ACC112 (cell line): ENCODE results near the gene PRIMA1.
"Not testable (repeated sequence)": the region's sequence is repeated elsewhere in the genome, so short reads cannot be mapped to it uniquely, and the experiment has no call there.

Experiments
- H2AFZ ChIP-seq: fragments of 200-600 bp; sonication (generic); one replicate; pipeline ENCODE4 v1.6.0; 2017; ENCODE audit warnings: antibody characterized with exemption, low read length; ENCODE audit not compliant: unreplicated experiment
- H3K27ac ChIP-seq: fragments of 200-600 bp; sonication (generic); 2 replicates; pipeline ENCODE4 v1.5.1; 2014; ENCODE audit warnings: low read depth, mild to moderate bottlenecking, antibody characterized with exemption, low read length, moderate library complexity
- H3K27me3 ChIP-seq: fragments of 200-600 bp; sonication (generic); 2 replicates; pipeline ENCODE4 v1.6.1; 2014; ENCODE audit warnings: mild to moderate bottlenecking, antibody characterized with exemption, low read length, moderate library complexity, mixed read lengths; ENCODE audit not compliant: insufficient read depth
- H3K36me3 ChIP-seq: fragments of 200-600 bp; sonication (generic); 2 replicates; pipeline ENCODE4 v1.6.1; 2016; ENCODE audit warnings: mild to moderate bottlenecking, antibody characterized with exemption, low read length, moderate library complexity, mixed read lengths; ENCODE audit not compliant: insufficient read depth
- H3K4me1 ChIP-seq: fragments of 200-600 bp; sonication (generic); one replicate; pipeline ENCODE4 v1.6.1; 2016; ENCODE audit warnings: low read length, mixed read lengths; ENCODE audit not compliant: insufficient read depth, unreplicated experiment, control insufficient read depth
- H3K4me3 ChIP-seq: fragments of 200-600 bp; sonication (generic); 2 replicates; pipeline ENCODE4 v1.5.1; 2014; ENCODE audit warnings: mild to moderate bottlenecking, low read depth, low read length
- H3K79me2 ChIP-seq: fragments of 200-600 bp; sonication (generic); one replicate; pipeline ENCODE4 v1.6.0; 2016; ENCODE audit warnings: low read length; ENCODE audit not compliant: control insufficient read depth, unreplicated experiment, insufficient read depth

PRIMA1 gene

DNA sequence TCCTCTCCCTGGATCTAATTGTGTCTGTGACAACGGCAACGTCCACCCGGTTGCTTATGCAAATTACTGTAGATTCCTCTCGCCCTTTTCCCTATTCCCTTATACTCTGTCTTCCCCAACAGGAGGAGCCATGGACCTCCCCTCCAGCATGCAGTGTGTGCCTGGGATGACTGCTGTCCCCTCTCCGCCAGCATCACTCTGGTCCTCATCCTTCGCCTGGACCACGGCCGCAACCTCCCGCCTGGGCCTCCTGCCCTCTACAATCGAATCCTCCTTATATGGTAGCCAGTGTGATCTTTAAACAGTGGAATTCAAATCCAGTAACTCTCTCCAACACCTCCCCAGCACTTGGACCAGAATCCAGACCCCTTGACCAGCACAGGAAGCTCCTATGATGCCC, 30.6 kb upstream of the PRIMA1 start:
- Histone ChIP-seq H3K79me2 (no peaks in the 10 kb centered on the region), H3K27ac (no peak overlapping the region), H2AFZ (no peak overlapping the region), H3K4me3 (no peak overlapping the region), H3K36me3 (no peaks in the 10 kb centered on the region), H3K27me3 (no peaks in the 10 kb centered on the region), H3K4me1 (no peaks in the 10 kb centered on the region)

DNA sequence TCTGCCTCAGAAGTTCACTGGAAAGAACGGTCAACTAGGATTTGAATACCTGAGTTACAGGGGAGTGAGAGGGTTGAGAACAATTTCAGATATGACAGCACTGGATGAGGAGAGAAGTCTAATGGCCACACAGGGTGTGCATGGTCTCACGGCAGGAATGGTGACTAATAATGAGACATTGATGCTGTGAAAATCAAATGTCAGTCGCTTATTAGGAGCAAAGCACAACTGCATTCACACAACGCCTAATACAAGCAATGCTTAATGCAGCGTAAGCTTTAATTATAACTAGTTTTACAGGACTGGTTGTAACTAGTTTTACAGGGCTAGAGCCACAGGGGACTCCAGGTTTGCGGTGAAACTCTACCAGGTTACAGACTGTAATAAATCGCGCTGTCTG, 23.4 kb upstream of the PRIMA1 start:
- Histone ChIP-seq H3K36me3 (no peaks in the 10 kb centered on the region), H3K4me1 (no peaks in the 10 kb centered on the region), H3K79me2 (no peaks in the 10 kb centered on the region), H3K27me3 (no peaks in the 10 kb centered on the region), H3K27ac (no peak overlapping the region), H3K4me3 (no peak overlapping the region), H2AFZ (no peak overlapping the region)

DNA sequence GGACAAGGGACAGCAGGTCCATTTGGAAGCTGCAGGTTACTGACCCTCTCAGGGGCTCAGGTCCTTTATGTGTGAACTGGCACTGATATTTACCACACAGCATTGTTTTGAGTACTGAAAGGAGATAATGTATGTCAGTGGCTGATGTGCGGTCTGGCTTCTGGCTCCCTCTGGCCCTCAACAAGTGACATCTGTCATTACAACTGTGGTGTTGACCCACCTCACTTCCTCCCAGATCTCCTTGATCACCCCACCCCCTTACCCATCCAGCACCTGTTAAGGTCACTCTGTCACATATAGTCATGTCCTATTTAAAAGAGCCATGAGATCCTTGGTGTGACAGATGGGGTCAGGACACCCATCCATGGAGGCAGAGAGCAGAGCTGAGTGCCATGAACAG, 22.7 kb upstream of the PRIMA1 start:
- Histone ChIP-seq H2AFZ (no peak overlapping the region), H3K4me3 (no peak overlapping the region), H3K27me3 (no peaks in the 10 kb centered on the region), H3K36me3 (no peaks in the 10 kb centered on the region), H3K79me2 (no peaks in the 10 kb centered on the region), H3K4me1 (no peaks in the 10 kb centered on the region), H3K27ac (no peak overlapping the region)

DNA sequence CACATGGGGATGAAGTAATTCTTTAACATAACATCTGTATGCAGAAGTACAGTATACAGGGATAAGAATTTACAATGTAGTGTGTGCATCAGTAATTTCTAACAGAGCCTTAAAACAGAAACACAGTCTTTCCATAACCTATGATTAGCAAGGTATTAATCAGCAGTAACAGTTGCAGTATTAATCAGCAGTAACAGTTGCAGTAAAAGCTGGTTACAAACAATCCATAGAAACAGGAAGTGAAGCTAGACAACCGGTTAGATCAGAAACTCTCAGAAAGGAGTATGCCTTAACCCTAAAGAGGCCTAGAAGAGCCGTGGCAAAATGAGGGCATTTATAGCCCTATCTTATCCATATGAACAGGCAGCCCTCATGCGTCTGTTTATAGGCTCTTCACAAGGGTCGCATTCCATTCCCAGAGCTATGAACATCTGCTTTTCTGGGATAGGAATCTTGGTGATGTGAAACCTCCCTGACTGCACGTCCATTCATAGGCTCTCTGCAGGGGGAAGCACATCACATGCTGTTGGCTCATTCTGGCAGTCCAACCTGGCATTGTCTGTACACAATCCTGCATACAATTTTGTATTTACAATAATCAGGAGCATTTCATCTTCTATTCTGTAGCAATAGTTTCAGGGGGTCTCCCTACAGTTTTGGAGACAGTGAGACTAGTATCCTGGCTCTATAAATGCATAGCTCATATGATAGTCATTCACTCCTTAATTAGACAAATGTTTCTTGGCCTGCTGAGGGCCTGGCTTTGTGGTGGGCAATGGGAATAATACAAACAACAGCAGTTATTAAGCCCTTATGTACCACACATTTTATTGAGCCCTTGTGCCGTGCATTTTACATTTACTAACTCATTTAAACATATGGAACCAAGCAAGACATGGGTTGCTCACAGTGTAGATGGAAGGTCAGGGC, 21.5 kb upstream of the PRIMA1 start:
- H2AFZ ChIP-seq, H3K4me1 ChIP-seq, H3K79me2 ChIP-seq, H3K36me3 ChIP-seq, H3K4me3 ChIP-seq, H3K27me3 ChIP-seq, H3K27ac ChIP-seq: not testable (repeated sequence)

DNA sequence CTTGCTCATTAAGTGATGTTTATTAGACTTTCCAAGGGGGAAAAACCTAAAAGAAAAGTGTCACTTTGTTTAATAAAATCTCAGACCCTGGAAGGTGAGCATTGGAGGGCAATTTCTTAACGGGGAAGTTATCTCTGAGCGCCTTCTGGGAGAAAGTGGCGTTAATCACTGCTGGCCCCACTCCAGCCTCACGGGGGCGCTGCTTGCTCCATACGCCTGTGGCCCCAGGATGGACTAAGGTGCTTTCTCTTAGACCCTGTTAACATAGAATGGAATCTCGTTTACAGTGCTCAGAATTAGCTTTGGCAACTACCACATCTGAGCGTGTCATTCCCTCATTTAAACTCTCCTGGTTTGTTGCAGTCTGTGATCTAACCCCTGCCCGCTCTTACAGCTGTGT, 16.4 kb upstream of the PRIMA1 start:
- Histone ChIP-seq H2AFZ (no peak overlapping the region), H3K27me3 (no peaks in the 10 kb centered on the region), H3K4me1 (no peaks in the 10 kb centered on the region), H3K27ac (no peak overlapping the region), H3K79me2 (no peaks in the 10 kb centered on the region), H3K36me3 (no peaks in the 10 kb centered on the region), H3K4me3 (no peak overlapping the region)

DNA sequence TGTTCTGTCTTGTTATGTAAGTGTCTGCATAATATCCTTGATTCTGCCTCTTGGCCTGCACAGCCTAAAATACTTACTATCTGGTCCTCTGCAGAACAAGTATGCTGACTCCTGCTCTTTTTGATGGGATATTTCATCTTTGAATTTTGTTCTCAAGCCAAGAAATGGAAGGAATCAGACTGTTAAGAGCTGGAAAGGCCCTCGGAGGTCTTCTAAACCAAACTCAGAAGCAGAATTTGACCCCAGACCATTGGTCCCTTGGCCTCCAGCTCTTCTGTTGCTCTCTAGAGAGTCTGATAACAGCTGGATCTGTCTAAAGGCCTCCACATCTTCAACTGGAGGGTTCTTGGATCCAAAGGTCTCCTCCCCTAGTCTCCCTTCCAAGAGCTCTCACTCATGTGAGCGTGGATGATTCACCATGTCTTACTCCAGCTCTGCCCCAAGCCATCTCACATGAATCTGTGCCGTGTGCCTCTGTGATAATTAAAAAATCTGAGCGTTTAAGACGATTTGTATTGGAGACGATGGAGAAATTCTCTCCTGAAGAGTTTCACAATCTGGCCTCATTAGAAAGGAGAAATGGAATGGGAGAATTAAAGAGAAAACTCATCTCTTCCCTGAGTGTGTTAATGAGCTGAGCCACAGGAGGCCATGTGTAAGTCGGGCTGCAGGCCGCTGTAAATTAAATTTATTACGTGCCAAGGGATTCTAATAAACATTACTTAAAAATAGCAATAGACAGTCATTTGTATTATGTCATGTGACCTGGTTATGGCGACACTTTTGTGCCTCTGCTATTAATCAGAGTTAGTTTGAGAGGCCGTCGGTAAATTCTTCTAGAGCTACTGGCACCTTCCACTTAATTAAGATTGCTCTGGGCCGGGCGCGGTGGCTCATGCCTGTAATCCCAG, 15.4 kb upstream of the PRIMA1 start:
- Histone ChIP-seq H3K4me1 (no peaks in the 10 kb centered on the region), H3K27me3 (no peaks in the 10 kb centered on the region), H2AFZ (no peak overlapping the region), H3K27ac (no peak overlapping the region), H3K36me3 (no peaks in the 10 kb centered on the region), H3K4me3 (no peak overlapping the region), H3K79me2 (no peaks in the 10 kb centered on the region)

DNA sequence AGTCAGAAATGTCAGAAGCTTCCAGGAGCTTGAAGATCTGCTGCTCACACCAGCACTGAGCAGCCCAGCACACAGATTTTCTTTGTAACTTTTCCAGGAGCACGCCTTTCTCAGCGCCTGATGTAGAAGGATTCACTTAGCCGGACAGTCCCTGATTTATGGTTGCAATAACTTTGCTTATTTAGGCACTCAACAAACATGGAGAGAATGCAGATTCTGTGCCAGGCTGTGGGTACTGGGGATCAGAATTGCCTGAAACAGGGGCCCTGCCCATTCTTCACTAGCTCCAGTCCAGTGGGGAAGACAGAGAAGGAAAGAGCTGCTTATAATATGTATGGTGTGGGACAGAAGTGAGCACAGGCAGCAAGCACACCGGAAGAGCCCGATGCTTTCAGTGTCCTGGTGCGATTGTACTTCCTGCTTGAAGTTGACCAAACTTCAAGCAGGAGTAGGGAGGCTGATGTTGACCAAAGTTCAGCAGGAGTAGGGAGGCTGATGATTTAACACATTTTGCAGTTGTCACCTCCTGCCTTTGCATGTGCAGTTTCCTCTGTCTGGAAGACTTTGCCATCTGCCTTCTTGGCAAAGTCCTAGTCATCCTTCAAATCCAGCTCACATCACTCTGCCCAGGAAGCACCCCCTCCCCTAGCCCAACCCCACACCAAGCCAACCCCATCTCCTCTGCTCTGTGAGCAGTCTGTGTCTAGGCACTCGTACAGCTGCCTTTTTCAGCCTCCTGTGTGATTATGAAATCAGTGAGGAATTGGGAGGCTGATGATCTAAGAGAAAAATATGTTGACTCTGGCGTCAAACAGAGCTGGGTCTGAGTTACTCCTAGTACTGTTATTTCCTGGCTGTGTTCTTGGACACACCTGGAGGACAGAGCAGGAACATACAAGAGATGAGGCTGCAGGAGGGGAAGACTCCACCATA, 12.0 kb upstream of the PRIMA1 start:
- Histone ChIP-seq H3K4me3 (no peak overlapping the region), H3K27ac (no peak overlapping the region), H3K4me1 (no peaks in the 10 kb centered on the region), H3K36me3 (no peaks in the 10 kb centered on the region), H2AFZ (no peak overlapping the region), H3K79me2 (no peaks in the 10 kb centered on the region), H3K27me3 (no peaks in the 10 kb centered on the region)

DNA sequence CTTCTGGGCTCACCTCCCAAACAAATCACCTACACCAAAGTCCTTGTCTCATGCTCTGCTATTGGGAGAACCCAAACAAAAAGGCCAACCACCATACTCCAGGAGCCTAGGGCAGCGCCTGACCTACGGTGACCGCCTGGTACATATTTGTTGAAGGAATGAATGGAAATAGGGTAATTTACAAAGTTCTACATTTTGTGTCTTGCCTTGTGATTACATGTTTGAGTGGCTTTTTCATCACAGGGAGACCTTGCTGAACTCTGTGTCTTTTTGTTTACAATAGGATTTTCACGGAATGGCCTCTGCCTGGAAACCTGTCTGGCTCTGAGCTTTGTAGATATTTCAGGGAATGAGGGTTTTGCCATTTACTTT, 11.3 kb upstream of the PRIMA1 start:
- no peak overlapping the region for H3K4me3 ChIP-seq
- H3K27ac ChIP-seq: no peak overlapping the region
- H3K79me2 ChIP-seq: no peaks in the 10 kb centered on the region
- H3K4me1 ChIP-seq: no peaks in the 10 kb centered on the region
- H2AFZ ChIP-seq: no peak overlapping the region
- no peaks in the 10 kb centered on the region for H3K36me3 ChIP-seq
- no peaks in the 10 kb centered on the region for H3K27me3 ChIP-seq

DNA sequence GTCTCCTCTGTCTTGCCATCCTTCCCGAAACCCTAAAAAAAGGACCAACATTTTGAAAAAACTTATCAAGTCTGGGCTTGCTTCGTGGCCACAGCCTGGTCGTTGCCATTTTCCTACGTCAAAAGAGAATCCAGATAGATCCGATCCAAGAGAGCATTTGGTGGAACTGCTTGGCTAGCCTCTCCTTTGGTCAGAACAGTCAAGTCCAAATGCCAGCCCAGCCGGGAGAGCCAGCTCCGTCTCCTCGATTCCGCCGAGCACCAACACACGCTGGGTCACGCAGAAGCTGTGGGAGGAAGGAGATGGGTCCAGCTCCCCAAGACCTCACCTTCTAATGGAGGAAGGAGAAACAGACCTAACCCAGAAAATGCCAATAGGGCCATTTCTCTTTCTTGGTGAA, 9.3 kb upstream of the PRIMA1 start:
- no peaks in the 10 kb centered on the region for H3K27me3 ChIP-seq
- H3K36me3 ChIP-seq: no peaks in the 10 kb centered on the region
- H2AFZ ChIP-seq: no peak overlapping the region
- no peak overlapping the region for H3K4me3 ChIP-seq
- no peaks in the 10 kb centered on the region for H3K4me1 ChIP-seq
- no peaks in the 10 kb centered on the region for H3K79me2 ChIP-seq
- no peak overlapping the region for H3K27ac ChIP-seq

DNA sequence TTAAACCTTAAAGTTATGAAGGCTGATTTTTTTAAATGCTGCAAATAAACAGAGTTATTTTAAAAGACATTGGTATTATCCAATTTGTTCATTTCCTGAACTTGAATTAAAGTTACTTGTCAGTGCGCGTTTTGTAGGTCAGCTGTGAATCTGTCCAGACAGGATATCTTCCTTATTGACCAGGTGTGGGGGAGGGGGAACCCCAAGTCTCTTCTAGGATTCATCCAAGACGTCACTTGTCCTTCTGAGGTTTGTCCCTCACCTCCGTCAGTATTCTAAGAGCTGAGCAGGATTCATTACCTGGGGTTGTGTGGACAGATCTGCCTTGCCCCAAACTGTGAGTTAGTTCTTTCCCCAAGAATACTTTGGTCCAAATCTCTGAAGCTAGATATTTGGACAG, 8.8 kb upstream of the PRIMA1 start:
- Histone ChIP-seq H3K4me3 (no peak overlapping the region), H3K27me3 (no peaks in the 10 kb centered on the region)

More for the DNA sequence above, 8.8 kb upstream of the PRIMA1 start:
- no peaks in the 10 kb centered on the region for H3K36me3 ChIP-seq
- no peak overlapping the region for H2AFZ ChIP-seq
- no peak overlapping the region for H3K27ac ChIP-seq
- no peaks in the 10 kb centered on the region for H3K4me1 ChIP-seq
- no peaks in the 10 kb centered on the region for H3K79me2 ChIP-seq
